GM10266 (cell line): ENCODE measurements around the gene DCLK1.

Experiments
- DNase-seq: peaks from one replicate; pipeline ENCODE4 v3.0.0; 2012; ENCODE audit errors: extremely low spot score
- TF ChIP-seq, protein P1 (sequence below): IDR thresholded peaks from 2 replicates; pipeline ENCODE4 v1.5.1; 2012; ENCODE audit warnings: mild to moderate bottlenecking, low read depth; ENCODE audit not compliant: control insufficient read depth, insufficient read depth; ENCODE audit errors: missing control alignments

The DCLK1 gene

DNA sequence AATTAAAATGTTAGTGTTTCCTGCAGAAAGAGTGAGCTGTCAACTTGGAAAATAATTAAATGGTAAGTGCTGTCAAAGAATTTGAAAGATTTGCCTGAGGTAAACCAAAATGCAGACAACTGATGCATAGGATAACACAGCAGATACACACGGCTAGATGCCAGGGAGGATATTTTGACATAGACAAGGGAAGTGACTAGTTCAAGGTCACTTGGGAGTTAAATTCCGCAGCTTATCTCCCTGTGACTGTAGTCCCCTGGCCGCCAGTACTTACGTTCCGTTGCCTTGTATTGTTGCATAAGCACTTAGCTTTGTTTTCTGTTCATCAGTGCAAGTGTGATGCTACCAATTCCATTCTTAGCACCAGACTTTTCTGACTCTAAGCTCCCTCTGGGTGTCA is 407.4 kb downstream of the DCLK1 start:
- TF ChIP-seq, protein P1, sequence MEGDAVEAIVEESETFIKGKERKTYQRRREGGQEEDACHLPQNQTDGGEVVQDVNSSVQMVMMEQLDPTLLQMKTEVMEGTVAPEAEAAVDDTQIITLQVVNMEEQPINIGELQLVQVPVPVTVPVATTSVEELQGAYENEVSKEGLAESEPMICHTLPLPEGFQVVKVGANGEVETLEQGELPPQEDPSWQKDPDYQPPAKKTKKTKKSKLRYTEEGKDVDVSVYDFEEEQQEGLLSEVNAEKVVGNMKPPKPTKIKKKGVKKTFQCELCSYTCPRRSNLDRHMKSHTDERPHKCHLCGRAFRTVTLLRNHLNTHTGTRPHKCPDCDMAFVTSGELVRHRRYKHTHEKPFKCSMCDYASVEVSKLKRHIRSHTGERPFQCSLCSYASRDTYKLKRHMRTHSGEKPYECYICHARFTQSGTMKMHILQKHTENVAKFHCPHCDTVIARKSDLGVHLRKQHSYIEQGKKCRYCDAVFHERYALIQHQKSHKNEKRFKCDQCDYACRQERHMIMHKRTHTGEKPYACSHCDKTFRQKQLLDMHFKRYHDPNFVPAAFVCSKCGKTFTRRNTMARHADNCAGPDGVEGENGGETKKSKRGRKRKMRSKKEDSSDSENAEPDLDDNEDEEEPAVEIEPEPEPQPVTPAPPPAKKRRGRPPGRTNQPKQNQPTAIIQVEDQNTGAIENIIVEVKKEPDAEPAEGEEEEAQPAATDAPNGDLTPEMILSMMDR: no peak
- DNase-seq: no peak

DNA sequence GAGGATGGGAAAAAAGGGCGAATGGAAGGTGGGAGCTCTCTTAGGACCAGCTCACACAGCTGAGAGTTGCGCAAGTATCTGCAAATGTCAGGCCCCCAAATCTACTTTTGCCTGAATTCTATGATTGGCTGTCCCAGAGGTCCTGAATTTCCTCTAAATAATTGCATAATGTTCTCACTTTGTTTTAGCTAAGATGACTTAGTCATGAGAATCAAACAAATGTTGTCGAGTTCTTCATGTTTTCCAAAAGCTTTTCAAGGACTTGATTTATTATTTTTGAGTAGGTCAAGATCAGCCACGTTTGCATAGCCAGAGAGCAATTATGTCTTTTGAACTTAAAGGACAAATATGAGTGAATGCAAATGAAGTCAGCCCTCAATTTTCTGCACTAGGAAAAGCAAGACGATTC is 408.1 kb downstream of the DCLK1 start:
- DNase-seq: no peak
- TF ChIP-seq, protein P1: no peak

DNA sequence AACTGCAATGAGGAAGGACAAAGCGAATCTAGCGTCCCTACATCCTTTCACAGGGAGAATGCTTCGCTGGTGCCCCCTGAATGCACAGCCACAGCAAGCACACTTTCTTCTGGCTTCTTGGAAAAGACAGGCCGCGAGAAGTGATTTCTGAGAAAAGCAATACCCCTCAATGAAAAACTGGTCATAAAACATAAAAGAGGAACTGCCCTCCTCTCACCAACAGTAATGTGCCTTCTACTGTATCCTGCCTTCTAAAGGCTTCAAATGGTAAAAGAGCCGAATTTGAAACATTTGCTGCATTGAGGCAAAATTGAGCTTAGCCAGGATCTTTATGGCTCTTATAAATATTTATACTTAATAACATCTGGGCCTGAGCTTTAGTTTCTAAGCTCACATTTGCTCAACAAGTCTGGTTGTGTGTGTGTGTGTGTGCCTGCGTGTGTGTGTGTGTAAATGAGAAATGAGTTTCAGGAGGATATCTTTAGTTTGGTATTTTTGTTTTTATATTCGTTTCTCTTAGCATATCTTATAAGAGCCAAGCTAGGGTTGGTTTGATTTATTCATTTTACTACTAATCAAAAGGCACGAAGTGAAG is 408.6 kb downstream of the DCLK1 start:
- no peak for DNase-seq
- TF ChIP-seq, protein P1: no peak

DNA sequence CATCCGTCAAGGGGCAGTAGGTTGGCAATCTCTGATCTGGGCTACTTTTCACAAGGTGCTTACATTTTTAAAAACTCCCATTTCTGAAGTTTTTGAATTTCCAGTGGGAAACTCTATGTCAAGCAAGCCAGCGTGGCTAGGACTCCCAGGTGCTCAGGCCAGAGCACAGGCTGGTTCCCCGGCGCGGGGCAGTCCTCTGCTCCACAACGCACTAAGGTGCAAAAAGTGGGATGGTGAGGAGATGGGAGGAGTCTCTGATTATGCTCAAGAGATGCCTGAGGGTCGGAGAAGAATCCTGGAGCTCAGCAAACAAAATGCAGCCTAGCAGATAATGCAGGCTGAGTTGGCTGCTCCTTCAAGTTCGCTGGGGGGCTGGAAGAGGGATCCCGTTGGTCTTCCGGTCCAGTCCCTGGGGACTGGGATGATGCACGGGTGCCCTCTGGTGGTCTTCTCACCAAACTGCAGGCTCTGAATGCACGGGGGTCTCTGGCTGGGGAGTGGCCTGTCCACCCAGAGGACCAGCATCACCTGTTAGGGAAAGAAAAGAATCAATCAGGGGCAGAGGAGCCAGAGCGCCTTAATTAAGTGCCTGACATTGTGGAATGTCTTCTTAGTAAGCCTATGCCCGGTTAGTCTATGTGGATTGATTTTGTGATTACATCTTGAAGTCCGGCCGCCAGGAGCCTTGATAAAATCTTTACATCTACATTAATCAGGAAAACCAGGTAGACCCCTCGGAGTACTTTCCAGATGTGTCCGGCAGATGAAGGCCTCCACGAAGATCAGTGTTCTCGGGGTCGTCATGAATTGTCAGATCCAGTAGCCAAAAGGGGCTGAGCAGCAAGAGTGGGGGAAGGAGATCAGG is 410.3 kb downstream of the DCLK1 start:
- TF ChIP-seq, protein P1: peak; percentile 85
- DNase-seq: peak; percentile 54

DNA sequence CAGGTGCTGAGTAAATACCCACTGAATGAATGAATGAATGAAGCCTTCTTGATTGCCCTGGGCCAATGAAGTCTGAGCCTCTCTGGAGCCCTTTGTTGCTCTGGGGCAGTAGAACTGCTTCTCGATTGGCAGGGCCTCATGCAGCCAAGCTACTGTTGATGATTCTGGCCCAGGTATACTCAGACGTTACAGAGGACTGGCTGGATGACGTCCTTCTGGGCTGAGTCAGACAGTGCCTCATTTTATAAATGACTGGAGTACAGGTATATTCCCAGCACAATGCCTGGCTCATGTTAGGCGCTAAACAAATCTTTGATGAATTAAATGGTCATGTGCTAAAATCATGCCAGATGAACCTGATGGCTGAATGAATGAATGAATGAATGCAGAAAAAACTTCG is 410.9 kb downstream of the DCLK1 start:
- DNase-seq: no peak
- TF ChIP-seq, protein P1: no peak
